K562 treated with DMSO at 1 percent for 4 hours (cell line): ENCODE data around the gene KIF12. TPM values are rescaled to one million over a fixed set of nuclear protein-coding genes. Genes with fewer than 3 reads are reported as not detected.

Experiments
- total RNA-seq: library from RNA; unstranded; fragments of 300-600 nt; gene quantifications from 2 replicates; pipeline ENCODE4 v1.2.3, GENCODE V29; 2022; ENCODE audit not compliant: insufficient read depth

Gene KIF12
- not detected in 2 replicates for total RNA-seq

GRCh38 chr9:114098936-114099668 is at the start of gene KIF12:
Gene KIF12 (minus strand): TSS chr9:114099292. CDS start chr9:114099276, 16 bp downstream.

GRCh38 chr9:114078021-114078780 is 20.9 kb downstream of the KIF12 start, which contains the start of gene AMBP:
Gene AMBP (minus strand): TSS chr9:114078300. CDS start chr9:114078209, 91 bp downstream.

Other genes with a start within 250 kb of the KIF12 start
- gene ZNF618, start 223.0 kb downstream of the KIF12 start, total RNA-seq = 6.4 and 6.7 TPM in 2 replicates
- gene AMBP, start 21.0 kb downstream of the KIF12 start, total RNA-seq = not detected in 2 replicates
- not detected in 2 replicates for gene COL27A1, start 56.2 kb upstream of the KIF12 start, total RNA-seq
- gene ORM1, start 223.8 kb upstream of the KIF12 start, total RNA-seq = not detected in 2 replicates
- not detected in 2 replicates for gene ORM2, start 230.6 kb upstream of the KIF12 start, total RNA-seq